Adipose tissue (tissue), 3 donors: ENCODE data around the gene GPATCH1. TPM values are rescaled to one million over a fixed set of nuclear protein-coding genes. Genes with fewer than 3 reads are reported as not detected.

ENCODE experiments used
- H3K27ac ChIP-seq: one replicate; pipeline ENCODE4 v1.5.1; 2013; ENCODE audit warnings: low read depth, low read length
- WGBS, 3 donors: extraction: QIAGEN DNeasy Blood & Tissue Kit; methylation state at CpG; one replicate each; pipeline ENCODE4 v1.1.7; 2013; 5-methylcytosine and 5-hydroxymethylcytosine counted together
- polyA plus RNA-seq, 3 donors: library from polyadenylated mRNA; stranded (reverse); fragments of 200-250 nt; gene quantifications; one replicate each; pipeline ENCODE4 v1.2.3, GENCODE V29; 2013
- donor health status: healthy with polysubstance abuse.
- donor health status: Bipolar disorder and iron deficiency.
- donor health status: healthy.

GPATCH1 gene
- polyA plus RNA-seq, 3 donors = 2.9 to 4.7 (median 3.7) TPM

- H3K27ac ChIP-seq = no peak overlapping the region
- WGBS, 3 donors = 86 to 91% (median 90%) methylated on average over 10 of the region's 10 CpGs
These were observed 94.3 kb downstream of the GPATCH1 start for GRCh38 chr19:33175156-33175782.

GRCh38 chr19:33175886-33176669 is 95.1 kb downstream of the GPATCH1 start:
- 9 to 12% (median 11%) methylated on average over 25 of the region's 25 CpGs for WGBS, 3 donors
- no peak overlapping the region for H3K27ac ChIP-seq

- H3K27ac ChIP-seq = no peak overlapping the region
- 0 to 1% (median 0%) methylated on average over 61 to 65 of the region's 65 CpGs for WGBS, 3 donors
These were observed 95.9 kb downstream of the GPATCH1 start for GRCh38 chr19:33176670-33177416.

- no peak overlapping the region for H3K27ac ChIP-seq
- 0% methylated on average over 28 to 38 of the region's 38 CpGs for WGBS, 3 donors
These were observed 96.5 kb downstream of the GPATCH1 start for GRCh38 chr19:33177417-33177979.

Other genes starting within 250 kb of the GPATCH1 start
- gene SLC7A9, start 211.4 kb upstream of the GPATCH1 start, polyA plus RNA-seq = 1 to 10 TPM in 1 of 3 donors, under 1 TPM in 2; 0.15 to 1.2 (median 0.16) TPM
- gene CEP89, start 109.2 kb upstream of the GPATCH1 start, polyA plus RNA-seq = 1 to 10 TPM; 4.9 to 8.5 (median 7.5) TPM
- 1 to 10 TPM in 2 of 3 donors, under 1 TPM in 1; 0.79 to 2.6 (median 1.4) TPM for gene FAAP24, start 108.9 kb upstream of the GPATCH1 start, polyA plus RNA-seq
- gene RHPN2, start 16.3 kb upstream of the GPATCH1 start, polyA plus RNA-seq = 1 to 10 TPM; 2.2 to 4.1 (median 2.6) TPM
- not detected for gene WDR88, start 50.9 kb downstream of the GPATCH1 start, polyA plus RNA-seq
- gene LRP3, start 113.1 kb downstream of the GPATCH1 start, polyA plus RNA-seq = 10 to 100 TPM; 11.1 to 42.5 (median 32.2) TPM
- 100 to 1,000 TPM in 1 of 3 donors, 10 to 100 TPM in 1, 1 to 10 TPM in 1; 9.3 to 193 (median 32.8) TPM for gene SLC7A10, start 144.7 kb downstream of the GPATCH1 start, polyA plus RNA-seq
- 100 to 1,000 TPM in 1 of 3 donors, 10 to 100 TPM in 2; 33.6 to 335 (median 60.3) TPM for gene CEBPA, start 221.4 kb downstream of the GPATCH1 start, polyA plus RNA-seq